HG03558 (cell line): Measurements from ENCODE around the gene PBX4.

Experiments
- ATAC-seq: cut with Tn5 transposase; IDR thresholded peaks from one replicate; pipeline ENCODE4 v1.9.1; 2021; ENCODE audit warnings: moderate number of reproducible peaks; ENCODE audit not compliant: unreplicated experiment; ENCODE audit errors: extremely low read depth

Gene PBX4

DNA sequence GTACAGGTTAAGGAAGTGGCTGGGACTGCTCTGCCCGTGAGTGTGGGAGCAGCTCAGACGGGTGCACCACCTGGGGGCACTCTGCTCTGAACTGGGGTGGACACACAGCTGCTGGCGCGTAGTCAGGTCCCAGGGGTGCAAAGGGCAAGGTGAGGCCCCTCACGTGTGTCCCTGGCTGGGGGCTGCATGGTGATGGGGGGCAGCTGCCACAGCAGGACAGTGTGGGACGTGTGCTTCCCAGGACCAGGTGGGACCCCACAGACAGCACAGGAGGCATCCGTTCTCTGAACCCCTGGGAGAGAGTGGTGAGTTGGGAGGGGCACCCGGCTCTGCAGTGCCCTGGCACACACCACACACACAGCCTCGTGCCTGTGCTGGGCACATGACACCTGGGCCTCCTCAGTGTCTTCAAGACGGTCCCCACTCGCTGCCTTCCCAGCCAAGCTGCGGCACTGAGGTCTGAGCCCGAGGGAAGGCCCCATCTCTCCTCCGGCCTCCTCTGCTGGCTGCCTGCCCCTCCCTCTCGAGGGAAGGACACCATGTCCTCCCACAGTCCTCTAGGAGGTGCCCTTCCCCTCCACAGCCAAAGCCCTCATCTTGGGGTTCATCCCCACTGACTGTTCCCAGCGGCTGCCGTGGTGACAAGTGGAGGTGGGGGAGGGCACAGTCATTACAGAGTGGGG is 55.7 kb downstream of the PBX4 start:
- ATAC-seq: no peak

DNA sequence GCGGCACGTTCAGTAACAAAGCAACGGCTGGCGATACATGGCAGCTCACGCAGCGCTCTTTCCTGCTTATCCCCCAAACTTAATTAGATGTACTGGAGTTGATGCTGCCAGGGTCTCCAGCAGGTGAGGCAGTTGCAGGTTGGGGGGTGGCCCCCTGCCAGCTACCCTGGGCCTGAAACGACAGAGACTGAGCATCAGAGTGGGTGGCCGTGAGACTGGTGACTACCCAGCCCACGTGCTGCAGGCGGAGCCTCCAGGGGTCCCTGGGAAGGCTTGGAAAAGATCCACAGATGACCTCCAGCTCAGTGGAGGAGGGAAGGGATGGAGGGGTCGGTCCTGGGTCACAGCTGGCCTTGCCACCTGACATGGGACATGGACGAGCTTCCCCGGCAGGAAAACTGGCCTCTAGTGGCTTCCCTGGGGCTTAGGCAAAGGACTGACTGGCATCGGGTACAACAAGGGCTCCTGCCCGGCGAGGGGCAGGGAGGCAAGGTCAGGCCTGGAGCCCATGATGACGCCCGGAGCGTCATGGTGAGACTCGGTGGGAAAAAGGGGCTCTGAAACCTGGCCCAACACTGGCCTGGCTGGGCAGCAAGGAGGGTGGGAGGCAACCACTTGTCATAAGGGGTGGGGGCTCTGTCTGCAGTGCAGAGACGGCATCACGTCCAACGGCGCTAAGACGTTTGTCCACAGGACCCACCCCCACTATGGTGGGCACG is 56.4 kb downstream of the PBX4 start:
- ATAC-seq: no peak

DNA sequence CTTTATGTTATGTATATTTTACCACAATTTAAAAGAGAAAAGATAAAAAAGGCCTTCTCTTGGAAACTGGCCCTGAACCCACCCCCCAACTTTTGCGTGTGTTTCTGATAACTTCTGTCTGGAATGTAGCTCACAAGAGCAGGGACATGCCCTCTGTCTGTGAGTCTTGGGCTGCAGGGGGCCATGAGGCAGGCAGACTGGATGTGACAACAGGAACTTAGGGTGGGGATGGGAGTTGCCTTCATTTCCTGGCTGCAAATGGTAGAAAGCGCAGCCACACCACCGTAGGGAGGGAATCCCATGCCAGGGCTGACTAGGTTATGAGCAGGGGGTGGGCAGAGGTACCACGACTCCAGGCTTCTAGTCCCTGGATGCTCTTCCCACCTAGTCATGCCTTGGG is 58.6 kb downstream of the PBX4 start:
- ATAC-seq: no peak

DNA sequence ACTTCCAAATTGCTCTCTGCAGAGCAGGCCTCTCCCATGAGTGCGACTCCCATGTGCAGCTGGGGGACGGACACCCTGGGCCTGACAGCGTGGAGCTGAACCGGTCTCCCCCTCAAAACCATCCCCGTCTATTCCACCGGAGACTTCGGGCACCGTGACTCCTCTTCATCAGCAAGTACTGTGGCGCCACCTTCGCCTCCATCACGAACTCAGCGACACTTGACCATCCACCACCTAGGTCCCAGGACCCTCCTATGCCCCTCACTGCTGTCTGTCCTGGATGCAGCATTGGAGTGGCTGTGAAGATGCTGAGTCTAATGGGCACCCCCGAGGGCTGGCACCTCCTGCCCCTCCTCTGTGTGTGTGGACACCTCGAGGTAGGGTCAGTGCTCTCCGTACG is 59.9 kb downstream of the PBX4 start:
- no peak for ATAC-seq

DNA sequence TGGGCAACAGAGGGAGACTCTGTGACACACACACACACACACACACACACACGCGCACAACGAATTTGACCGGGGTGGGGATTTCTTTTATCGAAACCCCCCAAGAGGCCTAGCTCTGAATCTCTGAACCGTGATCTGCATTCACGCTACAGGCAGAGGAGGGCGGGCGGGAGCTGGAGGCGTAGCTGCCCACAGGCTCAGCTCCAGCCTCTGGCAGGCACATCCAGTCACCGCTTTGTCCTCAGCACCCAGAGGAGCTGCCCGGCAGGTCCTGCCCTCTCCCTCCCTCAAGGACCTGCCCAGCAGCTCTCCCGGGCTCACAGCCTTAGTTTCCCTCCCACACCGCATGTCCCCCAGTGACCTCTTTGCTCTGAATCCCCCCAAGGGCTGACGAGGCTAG is 60.4 kb downstream of the PBX4 start:
- no peak for ATAC-seq

DNA sequence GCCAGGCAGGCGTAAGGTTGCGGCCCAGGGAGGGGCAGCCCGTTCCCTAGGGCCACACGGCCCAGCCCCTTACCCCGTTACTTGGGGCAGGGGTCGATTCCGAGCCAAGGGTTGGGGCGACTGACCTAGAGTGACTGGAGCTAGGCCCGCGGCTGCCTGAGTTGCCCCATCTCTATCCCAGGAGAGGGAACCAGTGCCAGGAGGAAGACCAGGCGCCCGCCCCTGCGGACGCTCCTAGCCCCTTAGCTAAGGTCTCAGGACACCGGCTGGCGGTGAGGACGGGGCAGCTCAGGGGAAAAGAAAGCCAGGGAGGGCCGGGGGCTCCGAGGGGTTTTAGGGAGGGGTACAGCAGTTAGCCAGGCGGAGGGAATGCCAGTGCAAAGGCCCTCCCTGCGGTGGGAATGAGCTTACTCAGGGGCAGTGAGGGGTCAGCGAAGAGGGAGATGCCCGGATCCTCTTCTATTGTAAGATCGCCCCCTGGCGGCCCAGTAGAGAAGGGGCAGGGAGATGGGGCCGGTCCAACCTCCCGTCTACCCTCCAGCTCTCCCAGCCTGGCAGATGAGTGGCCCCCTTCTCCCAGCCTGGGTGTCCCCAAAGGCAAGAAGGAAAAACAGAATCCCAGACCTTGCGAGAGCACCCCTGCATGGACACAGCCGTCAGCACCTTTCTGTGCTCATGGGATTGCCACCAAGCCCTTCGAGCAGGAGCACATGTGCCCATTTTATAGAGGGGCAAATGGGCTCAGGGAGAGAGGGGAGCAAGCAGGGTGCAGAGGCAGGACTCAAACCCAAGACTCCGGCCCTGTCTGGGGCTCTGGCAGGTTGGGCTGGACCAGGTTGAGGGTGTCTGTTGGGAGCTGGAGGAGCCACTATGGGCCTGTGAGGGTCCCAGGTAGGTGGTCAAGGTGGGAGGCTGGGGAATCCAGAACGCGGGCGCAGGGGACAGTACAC is 64.1 kb downstream of the PBX4 start:
- ATAC-seq: no peak

DNA sequence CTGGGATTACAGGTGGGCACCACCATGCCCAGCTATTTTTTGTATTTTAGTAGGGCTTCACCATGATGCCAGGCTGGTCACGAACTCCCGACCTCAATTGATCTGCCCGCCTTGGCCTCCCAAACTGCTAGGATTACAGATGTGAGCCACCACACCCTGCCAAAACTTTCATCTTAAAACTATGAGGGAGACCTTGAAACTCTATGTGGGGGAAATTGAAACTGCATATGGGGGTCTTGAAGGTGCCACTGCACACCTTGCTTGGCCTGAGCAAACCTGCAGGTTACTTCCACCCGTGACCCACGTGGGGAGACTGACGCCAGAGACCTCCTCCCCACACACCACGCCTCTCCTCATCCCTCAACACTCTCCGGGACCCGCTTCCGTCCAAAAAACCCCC is 64.8 kb downstream of the PBX4 start:
- ATAC-seq: no peak

DNA sequence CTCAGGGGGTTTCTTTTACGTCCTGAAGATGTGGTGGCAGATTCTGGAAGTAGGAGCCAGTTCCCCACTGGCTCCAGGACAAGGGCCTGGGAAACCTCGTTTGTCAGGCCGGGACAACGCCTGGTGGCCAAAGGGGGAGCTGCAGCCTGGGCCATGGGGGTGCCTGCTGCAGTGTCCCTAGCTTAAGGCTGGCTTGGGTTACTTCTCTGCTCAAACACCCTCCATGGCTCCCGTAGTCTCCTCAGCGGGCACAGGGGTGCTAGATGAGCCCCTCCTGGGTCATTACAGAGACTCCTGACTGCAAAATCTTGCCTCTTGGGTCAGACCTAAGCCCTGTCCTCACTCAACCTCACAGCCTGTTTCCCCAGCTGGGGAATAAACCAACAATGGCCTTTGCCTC is 65.7 kb downstream of the PBX4 start:
- no peak for ATAC-seq

DNA sequence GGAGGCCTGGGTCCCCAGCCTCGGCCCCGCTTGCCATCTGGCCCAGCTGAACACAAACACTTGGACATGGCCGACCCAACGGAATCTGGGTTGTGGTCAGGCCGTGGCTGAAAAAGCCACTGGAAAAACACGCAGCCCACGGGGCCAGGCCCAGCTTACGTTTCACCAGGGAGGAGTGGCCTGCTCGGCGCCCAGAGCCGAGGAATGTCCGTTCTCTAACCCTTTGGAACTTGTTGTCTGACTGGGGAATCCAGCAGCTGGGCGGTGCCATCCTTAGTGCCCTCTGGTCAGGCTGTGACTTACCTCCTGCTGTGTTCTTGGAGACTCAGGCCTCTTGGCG is 66.7 kb downstream of the PBX4 start:
- ATAC-seq: no peak

DNA sequence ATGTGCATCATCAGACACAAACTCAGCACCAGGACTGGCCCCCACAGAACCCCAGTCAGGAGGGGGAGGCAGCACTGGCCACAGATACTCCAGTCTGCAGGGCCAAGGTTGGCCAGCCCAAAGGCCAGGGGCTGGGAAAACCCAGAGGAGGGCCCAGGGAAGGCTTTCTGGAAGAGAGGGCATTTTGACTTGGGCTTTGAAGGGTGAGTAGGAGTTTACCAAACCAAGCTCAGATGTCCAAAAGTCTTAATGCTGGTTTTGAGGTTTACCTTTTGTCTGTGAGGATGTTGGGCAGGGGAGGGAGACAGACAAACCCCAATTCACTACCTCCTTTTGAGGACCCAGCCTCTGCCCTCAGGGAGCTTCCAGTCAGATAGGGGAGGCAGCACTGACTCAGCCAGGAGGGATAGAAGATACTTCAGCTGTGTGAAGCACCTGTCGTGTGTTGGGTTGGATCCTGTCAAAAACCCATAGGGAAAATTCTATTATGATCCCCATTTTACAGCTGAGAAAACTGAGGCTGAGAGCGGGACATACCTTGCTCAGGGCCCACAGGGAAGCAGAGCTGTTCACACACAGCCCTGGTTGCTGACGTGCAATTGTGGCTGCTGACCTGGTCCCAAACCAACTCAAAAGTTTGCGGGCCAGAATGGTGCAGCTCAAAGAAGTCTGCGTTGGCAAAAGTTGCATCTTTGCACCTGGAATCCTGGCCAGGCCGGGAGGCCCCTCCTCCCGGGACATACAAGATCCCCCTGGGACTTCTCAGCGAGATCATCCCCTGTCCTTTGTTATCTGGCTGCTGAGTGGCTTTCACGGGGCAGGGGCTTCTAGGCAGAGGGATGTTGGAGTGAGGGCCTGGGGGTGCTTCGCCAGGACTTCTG is 67.3 kb downstream of the PBX4 start:
- ATAC-seq: no peak

DNA sequence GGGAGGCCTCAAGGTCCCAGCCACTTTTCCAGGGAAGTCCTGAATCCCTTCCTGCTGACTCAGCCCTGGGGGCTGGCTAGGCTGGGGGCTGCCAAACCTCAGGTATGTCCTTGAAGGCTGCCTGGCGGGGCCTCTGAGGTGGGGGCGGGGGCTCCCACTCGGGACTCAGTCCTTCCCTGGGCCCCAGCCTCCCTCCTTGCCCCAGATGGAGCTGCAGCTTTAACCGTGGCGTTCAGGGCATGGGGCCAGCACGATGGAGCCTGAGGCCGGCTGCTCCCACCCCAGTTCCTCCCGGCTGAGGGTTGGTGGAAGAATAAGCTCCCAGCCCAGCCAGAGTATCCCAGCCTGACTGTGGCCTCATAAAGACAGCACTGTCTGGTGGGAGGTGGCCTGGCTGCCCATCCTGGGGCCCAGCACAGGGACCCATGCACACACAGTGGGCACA is 68.0 kb downstream of the PBX4 start:
- ATAC-seq: no peak

DNA sequence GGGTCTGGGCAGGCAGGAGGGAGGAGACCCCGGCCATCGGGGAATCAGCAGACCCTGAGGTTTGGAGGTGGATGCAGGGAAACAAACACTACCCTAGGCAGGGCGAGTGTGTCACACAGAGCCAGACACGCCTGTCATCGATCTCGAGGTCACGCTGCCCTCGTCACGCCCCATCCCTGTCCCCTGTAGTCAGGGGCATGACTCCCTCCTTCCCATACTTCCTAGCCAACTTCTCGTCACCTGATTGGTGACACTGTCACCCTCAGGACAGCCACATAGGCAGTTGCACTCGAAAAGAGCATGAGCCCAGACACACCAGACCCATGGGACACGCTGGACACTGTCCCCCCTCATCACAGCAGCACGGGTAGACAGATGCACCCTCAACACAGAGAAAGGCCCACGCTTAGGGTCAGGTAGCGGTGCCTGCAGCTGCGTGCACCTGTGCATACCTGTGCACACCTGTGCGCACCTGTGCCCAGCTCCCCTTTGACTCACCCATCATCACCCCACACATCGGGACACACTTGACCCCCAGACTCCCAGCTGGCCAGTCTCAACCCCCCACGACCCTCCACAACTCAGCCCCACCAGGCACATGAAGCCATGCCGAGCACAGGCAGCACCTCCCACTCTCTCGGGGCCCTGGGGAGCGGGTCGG is 68.6 kb downstream of the PBX4 start:
- ATAC-seq: no peak

DNA sequence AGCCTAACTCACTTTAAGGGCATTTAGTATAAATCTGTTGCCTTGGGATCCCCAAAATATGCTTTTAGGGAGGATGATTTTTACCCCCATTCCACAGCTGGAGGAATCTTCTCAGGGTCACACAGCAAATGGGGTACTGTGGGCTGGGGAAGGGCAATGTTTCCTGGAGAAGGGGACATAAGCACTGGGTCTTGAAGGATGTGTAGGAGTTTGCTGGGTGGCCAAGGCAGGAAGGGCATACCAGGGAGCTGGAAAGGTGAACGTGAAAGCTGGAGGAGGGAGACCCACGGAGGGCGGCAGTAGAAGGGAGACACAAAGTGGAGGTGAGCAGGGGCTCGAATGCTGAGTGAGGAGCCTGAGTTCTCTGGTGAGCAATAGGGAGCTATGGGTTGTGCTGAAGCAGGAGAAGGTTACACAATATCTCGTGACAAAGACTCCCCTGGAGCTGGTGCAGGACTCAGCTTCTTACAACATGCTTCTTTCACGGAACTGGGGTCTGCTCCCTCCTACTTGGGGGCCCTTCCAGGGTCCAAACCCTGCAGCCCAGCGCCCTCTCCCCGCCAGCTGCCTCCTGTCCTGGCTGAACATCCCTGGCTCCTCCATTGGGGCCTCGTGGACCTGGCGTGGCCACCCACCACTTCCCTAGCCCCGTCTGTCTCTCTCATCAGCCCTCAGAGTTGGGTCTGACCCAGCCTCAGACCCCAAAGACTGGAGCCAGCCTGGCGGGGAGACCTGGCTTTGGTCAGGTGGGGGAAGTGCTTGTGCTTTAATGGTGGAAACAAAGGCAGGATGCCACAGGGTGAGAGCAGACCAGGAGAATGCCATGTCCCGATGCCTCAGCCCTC is 69.3 kb downstream of the PBX4 start:
- ATAC-seq: no peak

DNA sequence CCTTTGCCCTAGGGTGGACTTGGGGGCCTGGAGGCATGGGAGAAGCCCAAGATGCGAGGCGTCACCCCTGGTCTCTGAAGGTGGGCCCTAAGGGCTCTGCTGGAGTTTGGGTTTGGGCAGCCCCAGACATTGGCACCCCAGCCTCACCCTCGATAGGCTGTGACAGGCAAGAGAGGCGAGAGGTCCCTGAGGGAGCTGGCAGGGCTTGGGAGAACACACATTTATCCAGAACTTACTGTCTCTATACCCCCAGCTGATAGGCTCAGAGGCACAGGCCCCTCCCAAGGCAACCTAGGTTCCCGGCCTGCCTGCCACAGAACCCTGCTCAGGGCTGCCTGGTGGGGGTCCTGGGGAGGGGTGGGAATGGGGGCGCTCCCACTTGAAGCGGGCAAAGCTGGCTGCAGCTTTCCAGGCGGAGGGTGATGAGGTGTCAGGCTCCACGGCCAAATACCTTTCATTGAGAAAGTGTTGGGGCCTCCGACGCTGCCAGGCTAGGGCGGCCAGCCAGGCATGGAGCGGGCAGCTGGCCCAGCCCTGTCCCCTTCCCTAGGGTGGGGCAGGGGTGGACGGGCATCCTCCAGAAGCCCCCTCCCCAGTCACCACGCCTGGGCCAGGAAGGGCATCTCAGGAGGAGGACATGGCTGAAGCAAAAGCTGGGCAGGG is 70.7 kb downstream of the PBX4 start:
- no peak for ATAC-seq

DNA sequence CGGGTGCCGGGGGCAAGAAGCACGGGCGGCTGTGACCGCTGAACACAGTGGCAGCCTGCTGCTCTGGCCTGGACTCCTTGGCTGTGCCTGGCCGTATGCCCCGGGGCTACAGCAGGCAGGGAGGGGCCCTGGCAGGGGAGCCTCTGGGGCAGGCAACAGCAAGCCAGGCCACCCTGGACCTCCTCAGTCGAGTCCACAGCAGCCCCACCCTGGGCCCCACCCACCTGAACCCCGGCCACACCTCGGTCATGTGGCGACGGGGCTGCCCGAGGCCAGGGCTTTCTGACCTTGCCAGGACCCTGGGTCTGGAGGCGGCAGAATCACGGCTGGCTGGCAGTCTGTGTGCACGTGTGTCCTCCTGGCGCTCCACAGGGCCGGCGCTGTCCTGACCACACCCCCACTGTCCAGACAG is 71.7 kb downstream of the PBX4 start:
- no peak for ATAC-seq

DNA sequence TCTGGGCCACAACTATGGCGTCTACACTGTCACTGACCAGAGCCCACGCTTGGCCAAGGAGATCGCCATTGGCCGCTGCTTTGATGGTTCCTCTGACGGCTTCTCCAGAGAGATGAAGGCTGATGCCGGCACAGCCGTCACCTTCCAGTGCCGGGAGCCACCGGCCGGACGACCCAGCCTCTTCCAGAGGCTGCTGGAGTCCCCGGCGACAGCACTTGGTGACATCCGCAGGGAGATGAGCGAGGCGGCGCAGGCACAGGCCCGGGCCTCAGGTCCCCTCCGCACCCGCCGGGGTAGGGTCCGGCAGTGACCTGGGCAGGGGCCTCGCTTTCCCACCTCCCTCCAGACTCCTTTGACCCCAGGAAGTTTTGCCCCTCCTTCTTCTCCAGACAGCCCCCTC is 72.8 kb downstream of the PBX4 start:
- ATAC-seq: no peak

DNA sequence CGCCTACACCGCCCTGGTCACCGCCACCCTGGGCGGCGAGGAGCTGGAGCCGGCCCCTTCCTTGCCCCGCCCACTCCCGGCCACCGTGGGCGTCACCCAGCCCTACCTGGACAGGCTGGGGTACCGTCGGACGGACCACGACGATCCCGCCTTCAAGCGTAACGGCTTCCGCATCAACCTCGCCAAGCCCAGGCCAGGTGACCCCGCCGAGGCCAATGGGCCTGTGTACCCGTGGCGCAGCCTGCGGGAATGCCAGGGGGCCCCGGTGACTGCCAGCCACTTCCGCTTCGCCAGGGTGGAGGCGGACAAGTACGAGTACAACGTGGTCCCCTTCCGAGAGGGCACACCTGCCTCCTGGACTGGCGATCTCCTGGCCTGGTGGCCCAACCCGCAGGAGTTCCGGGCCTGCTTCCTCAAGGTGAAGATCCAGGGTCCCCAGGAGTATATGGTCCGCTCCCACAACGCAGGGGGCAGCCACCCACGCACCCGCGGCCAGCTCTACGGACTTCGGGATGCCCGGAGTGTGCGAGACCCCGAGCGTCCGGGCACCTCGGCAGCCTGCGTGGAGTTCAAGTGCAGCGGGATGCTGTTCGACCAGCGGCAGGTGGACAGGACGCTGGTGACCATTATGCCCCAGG is 73.4 kb downstream of the PBX4 start:
- no peak for ATAC-seq
